Right lobe of liver (tissue), 4 donors: ENCODE measurements around the gene NEIL3.

Experiments
- CTCF ChIP-seq, 4 donors: fragments of 200-600 bp in 3 of 4; fragments of 450-650 bp in 1 of 4; IDR thresholded peaks; one replicate each; pipeline versions ENCODE4 v1.5.1 to v1.8.0; 2016 to 2022; ENCODE audit warnings: antibody characterized with exemption in 4 of 4, mild to moderate bottlenecking in 2 of 4
- POLR2A ChIP-seq: fragments of 450-650 bp; IDR thresholded peaks from one replicate; pipeline ENCODE4 v1.6.1; 2017; ENCODE audit warnings: antibody characterized with exemption, mild to moderate bottlenecking
- donor health status: DM: no; HTN: no; CAD: no.
- donor health status: DM: no; HTN: no; CAD: no.
- donor health status: DM: no; HTN: yes; CAD: no.

GRCh38 chr4:177265729-177266128 is 43.9 kb upstream of the NEIL3 start:
- TF ChIP-seq POLR2A (no peak), CTCF (IDR thresholded peaks at IDR 0.05) (no peak)
